Esophagus muscularis mucosa (tissue), 4 donors: ENCODE measurements around the gene BRD3. TPM values are rescaled to one million over a fixed set of nuclear protein-coding genes. Genes with fewer than 3 reads are reported as not detected.
"Not testable (repeated sequence)": the region's sequence is repeated elsewhere in the genome, so short reads cannot be mapped to it uniquely, and the experiment has no call there.

Source experiments
- DNase-seq: peaks from one replicate; pipeline ENCODE4 v3.0.0-alpha.2; 2017; ENCODE audit errors: extremely low spot score
- H3K27ac ChIP-seq, 4 donors: fragments of 200-600 bp; sonication (generic); replicated peaks in 1 of 4; 1 replicate in 3 of 4; 2 replicates in 1 of 4; pipeline ENCODE4 v1.5.1; 2016 to 2019; ENCODE audit warnings: mild to moderate bottlenecking in 1 of 4
- H3K27me3 ChIP-seq, 4 donors: fragments of 200-600 bp; sonication (generic); one replicate each; pipeline versions ENCODE4 v1.5.1 to v1.6.0; 2016 to 2019
- H3K36me3 ChIP-seq, 4 donors: fragments of 200-600 bp; sonication (generic); one replicate each; pipeline ENCODE4 v1.5.1; 2016 to 2019
- H3K4me1 ChIP-seq, 4 donors: fragments of 200-600 bp; sonication (generic); one replicate each; pipeline ENCODE4 v1.5.1; 2016 to 2019
- H3K4me3 ChIP-seq, 4 donors: fragments of 200-600 bp; sonication (generic); 1 replicate in 2 of 4; 2 replicates in 2 of 4; pipeline ENCODE4 v1.5.1; 2016 to 2019; ENCODE audit warnings: mild to moderate bottlenecking in 4 of 4, moderate library complexity in 1 of 4
- H3K9me3 ChIP-seq, 4 donors: fragments of 200-600 bp; sonication (generic); 1 replicate in 3 of 4; 2 replicates in 1 of 4; pipeline ENCODE4 v1.5.1; 2016 to 2019
- CTCF ChIP-seq, 3 experiments: fragments of 200-600 bp in 2 of 3; fragments of 450-650 bp in 1 of 3; sonication (generic) in 2 of 3; IDR thresholded peaks; one replicate each; pipeline ENCODE4 v1.5.1; 2017 to 2019; ENCODE audit warnings: antibody characterized with exemption in 3 of 3, mild to moderate bottlenecking in 2 of 3, moderate library complexity in 1 of 3
- EP300 ChIP-seq: sonication (generic); formaldehyde crosslinking; IDR thresholded peaks from one replicate; pipeline ENCODE4 v1.6.1; 2017; ENCODE audit warnings: antibody characterized with exemption
- POLR2A ChIP-seq: fragments of 450-650 bp; IDR thresholded peaks from one replicate; pipeline ENCODE4 v1.6.1; 2017; ENCODE audit warnings: antibody characterized with exemption, moderate library complexity, mild to moderate bottlenecking, low read depth
- POLR2AphosphoS5 ChIP-seq, 2 donors: sonication (generic); formaldehyde crosslinking; IDR thresholded peaks; one replicate each; pipeline ENCODE4 v1.6.1; 2017; ENCODE audit warnings: antibody characterized with exemption in 2 of 2
- WGBS: methylation state at CpG from one replicate; pipeline ENCODE4 v1.1.5; 2018; 5-methylcytosine and 5-hydroxymethylcytosine counted together
- intact Hi-C: fragments of 100-400 bp; cut with DNase I; formaldehyde crosslinking; loops from one replicate; pipeline ENCODE4 v1.15.1; 2023
- total RNA-seq, 4 donors: library from RNA; depleted of rRNA; stranded (reverse); fragments of >200 nt; gene quantifications; one replicate each; pipeline versions ENCODE4 v1.1.0 to v1.2.1, GENCODE V29; 2016

The BRD3 gene
- total RNA-seq, 4 donors from 2014 or later: 30.0 to 38.2 (median 33.3) TPM

- no peak for DNase-seq
- H3K27me3 ChIP-seq: peaks cover 0 to 9% (median 0%) of the 10 kb centered on the region in 4 donors
- no peak overlapping the region for H3K27ac ChIP-seq
- peaks cover 0 to 29% (median 21%) of the 10 kb centered on the region in 4 donors for H3K9me3 ChIP-seq
- no peaks in the 10 kb centered on the region for H3K4me1 ChIP-seq
- no peaks in the 10 kb centered on the region for H3K36me3 ChIP-seq
- no peak overlapping the region for H3K4me3 ChIP-seq
- 86% methylated on average over 2 of the region's 2 CpGs for WGBS
- TF ChIP-seq CTCF (IDR thresholded peaks at IDR 0.05) (no peak), EP300 (no peak), POLR2AphosphoS5 (IDR thresholded peaks at IDR 0.05) (no peak), POLR2A (no peak)
- intact Hi-C loops: no loop called here
Observed at GRCh38 chr9:134083451-134083850, 15.6 kb upstream of the BRD3 start.

GRCh38 chr9:134076644-134077043 is 8.8 kb upstream of the BRD3 start:
- 33% methylated on average over 1 of the region's 1 CpG for WGBS

GRCh38 chr9:134075689-134076088 is 7.9 kb upstream of the BRD3 start:
- DNase-seq, H3K4me1 ChIP-seq, H3K36me3 ChIP-seq, intact Hi-C loops, H3K27ac ChIP-seq, H3K27me3 ChIP-seq, H3K4me3 ChIP-seq: not testable (repeated sequence)
- WGBS: 97% methylated on average over 24 of the region's 31 CpGs
- peaks cover 0 to 28% (median 23%) of the 10 kb centered on the region in 4 donors for H3K9me3 ChIP-seq

More at GRCh38 chr9:134076644-134077043, 8.8 kb upstream of the BRD3 start:
- Histone ChIP-seq H3K36me3 (no peaks in the 10 kb centered on the region), H3K4me1 (no peaks in the 10 kb centered on the region), H3K27ac (no peak overlapping the region), H3K27me3 (peaks cover 0 to 5% (median 0%) of the 10 kb centered on the region in 4 donors), H3K9me3 (peaks cover 0 to 28% (median 23%) of the 10 kb centered on the region in 4 donors), H3K4me3 (no peak overlapping the region)
- DNase-seq: no peak
- TF ChIP-seq CTCF (IDR thresholded peaks at IDR 0.05) (no peak), EP300 (no peak), POLR2AphosphoS5 (IDR thresholded peaks at IDR 0.05) (no peak), POLR2A (no peak)
- intact Hi-C loops: no loop called here

GRCh38 chr9:134073500-134073899 is 5.7 kb upstream of the BRD3 start:
- Histone ChIP-seq H3K27me3 (no peaks in the 10 kb centered on the region), H3K27ac (no peak overlapping the region), H3K4me3 (no peak overlapping the region), H3K9me3 (peaks cover 0 to 18% (median 5%) of the 10 kb centered on the region in 4 donors), H3K4me1 (peaks cover 0 to 10% (median 5%) of the 10 kb centered on the region in 4 donors), H3K36me3 (no peaks in the 10 kb centered on the region)
- TF ChIP-seq CTCF (IDR thresholded peaks at IDR 0.05): no peak
- no peak for TF ChIP-seq POLR2A
- TF ChIP-seq POLR2AphosphoS5 (IDR thresholded peaks at IDR 0.05): no peak
- no peak for TF ChIP-seq EP300
- no peak for DNase-seq
- intact Hi-C loops: no loop called here
- WGBS: 66% methylated on average over 6 of the region's 6 CpGs

- H3K27ac ChIP-seq, DNase-seq, H3K27me3 ChIP-seq, H3K4me3 ChIP-seq, intact Hi-C loops, H3K36me3 ChIP-seq: not testable (repeated sequence)
- 98% methylated on average over 7 of the region's 7 CpGs for WGBS
- Histone ChIP-seq H3K9me3 (peaks cover 0 to 13% (median 5%) of the 10 kb centered on the region in 4 donors), H3K4me1 (peaks cover 0 to 10% (median 5%) of the 10 kb centered on the region in 4 donors)
Observed at GRCh38 chr9:134072683-134073082, 4.9 kb upstream of the BRD3 start.

DNA sequence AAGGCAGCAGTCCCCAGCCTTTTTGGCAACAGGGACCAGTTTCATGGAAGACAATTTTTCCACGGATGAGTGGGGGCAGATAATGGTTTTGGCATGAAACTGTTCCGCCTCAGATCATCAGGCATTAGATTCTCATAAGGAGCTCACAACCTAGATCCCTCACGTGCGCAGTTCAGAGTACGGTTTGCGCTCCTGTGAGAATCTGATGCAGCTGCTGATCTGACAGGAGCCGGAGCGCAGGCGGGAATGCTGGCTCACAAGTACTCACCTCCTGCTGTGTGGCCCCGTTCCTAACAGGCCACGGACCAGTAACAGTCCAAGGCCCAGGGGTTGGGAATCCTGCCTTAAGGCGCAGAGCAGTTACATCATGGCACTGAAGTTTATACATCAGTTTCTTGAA is 3.3 kb upstream of the BRD3 start:
- WGBS: 85% methylated on average over 12 of the region's 12 CpGs
- intact Hi-C loops: no loop called here
- Histone ChIP-seq H3K27me3 (no peaks in the 10 kb centered on the region), H3K4me1 (peaks cover 3 to 18% (median 13%) of the 10 kb centered on the region in 4 donors), H3K36me3 (no peaks in the 10 kb centered on the region), H3K9me3 (no peaks in the 10 kb centered on the region), H3K4me3 (no peak overlapping the region), H3K27ac (no peak overlapping the region)
- TF ChIP-seq POLR2A (no peak), EP300 (no peak), CTCF (IDR thresholded peaks at IDR 0.05) (no peak), POLR2AphosphoS5 (IDR thresholded peaks at IDR 0.05) (no peak)
- no peak for DNase-seq
